GM10248 (cell line): ENCODE measurements around the gene KLF2.
"Not testable (repeated sequence)": the region's sequence is repeated elsewhere in the genome, so short reads cannot be mapped to it uniquely, and the experiment has no call there.

Source experiments
- CTCF ChIA-PET: fragments of 300-600 bp; sonication (Branson Sonifier 250); formaldehyde crosslinking; extraction: SDS; loops from one replicate; lab custom pipeline; 2021; ENCODE audit warnings: antibody characterized with exemption; lab: Yijun Ruan, JAX
- POLR2A ChIA-PET: fragments of 350-650 bp; sonication (Branson Sonifier 250); formaldehyde crosslinking; extraction: SDS; loops from one replicate; lab custom pipeline; 2020; ENCODE audit warnings: antibody characterized with exemption; lab: Yijun Ruan, JAX
- DNase-seq: peaks from one replicate; pipeline ENCODE4 v3.0.0; 2012; ENCODE audit errors: extremely low spot score
- TF ChIP-seq, protein P1 (sequence below): IDR thresholded peaks from 2 replicates; pipeline ENCODE4 v1.5.1; 2012; ENCODE audit warnings: mild to moderate bottlenecking, low read depth; ENCODE audit errors: extremely low read depth, missing control alignments, control extremely low read depth

Gene KLF2

DNA sequence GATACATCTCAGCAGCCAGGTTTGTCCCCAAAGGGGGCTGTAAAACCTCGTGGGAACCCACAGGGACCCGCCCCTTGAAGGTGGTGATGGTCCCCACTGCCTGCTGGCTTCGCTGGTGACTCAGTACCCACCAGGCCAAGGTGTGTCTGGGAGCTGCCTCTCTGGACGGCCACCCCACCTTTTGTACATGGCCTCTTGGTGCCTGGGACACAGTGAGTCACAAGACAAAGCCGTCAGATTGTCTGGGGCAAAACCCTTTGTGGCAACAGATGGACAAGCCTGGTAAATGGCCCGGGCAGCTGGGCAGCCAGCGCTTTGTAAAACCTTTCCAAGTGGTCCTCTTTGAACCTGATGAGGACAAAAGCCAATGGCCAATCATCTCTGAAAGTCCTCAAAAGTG is 27.9 kb upstream of the KLF2 start:
- TF ChIP-seq, protein P1, sequence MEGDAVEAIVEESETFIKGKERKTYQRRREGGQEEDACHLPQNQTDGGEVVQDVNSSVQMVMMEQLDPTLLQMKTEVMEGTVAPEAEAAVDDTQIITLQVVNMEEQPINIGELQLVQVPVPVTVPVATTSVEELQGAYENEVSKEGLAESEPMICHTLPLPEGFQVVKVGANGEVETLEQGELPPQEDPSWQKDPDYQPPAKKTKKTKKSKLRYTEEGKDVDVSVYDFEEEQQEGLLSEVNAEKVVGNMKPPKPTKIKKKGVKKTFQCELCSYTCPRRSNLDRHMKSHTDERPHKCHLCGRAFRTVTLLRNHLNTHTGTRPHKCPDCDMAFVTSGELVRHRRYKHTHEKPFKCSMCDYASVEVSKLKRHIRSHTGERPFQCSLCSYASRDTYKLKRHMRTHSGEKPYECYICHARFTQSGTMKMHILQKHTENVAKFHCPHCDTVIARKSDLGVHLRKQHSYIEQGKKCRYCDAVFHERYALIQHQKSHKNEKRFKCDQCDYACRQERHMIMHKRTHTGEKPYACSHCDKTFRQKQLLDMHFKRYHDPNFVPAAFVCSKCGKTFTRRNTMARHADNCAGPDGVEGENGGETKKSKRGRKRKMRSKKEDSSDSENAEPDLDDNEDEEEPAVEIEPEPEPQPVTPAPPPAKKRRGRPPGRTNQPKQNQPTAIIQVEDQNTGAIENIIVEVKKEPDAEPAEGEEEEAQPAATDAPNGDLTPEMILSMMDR: no peak
- CTCF ChIA-PET: no interaction called here
- POLR2A ChIA-PET: no interaction called here
- DNase-seq: no peak

DNA sequence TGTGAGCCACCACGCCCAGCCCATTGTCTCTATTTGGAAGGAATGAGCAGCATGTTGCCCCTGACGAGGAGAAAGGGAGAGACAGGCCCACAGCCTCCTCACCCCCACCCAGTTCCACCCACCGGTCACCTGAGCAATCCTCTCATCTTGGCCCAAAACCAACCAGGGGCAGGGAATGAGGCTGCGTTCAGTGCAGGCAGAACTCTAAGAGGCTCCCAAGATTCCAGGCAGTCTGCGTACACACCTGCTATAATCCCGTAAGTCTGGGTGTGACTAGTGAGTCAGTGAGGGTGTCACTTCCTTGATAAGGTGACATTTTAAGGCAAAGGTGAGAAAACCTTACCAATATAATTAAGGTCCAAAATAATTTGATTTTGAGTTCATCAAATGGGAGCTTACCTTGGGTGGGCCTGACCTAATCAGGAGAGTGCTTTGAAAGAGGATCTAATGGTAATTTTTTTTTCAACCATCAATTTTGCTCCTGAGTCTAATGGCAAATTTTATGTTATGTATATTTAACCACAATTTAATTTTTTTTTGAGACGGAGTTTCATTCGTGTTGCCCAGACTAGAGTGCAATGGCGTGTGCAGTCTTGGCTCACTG is 26.9 kb upstream of the KLF2 start:
- no peak for DNase-seq
- ChIA-PET CTCF (no interaction called here), POLR2A (no interaction called here)
- TF ChIP-seq, protein P1: no peak

GRCh38 chr19:16298334-16298733 is 26.3 kb upstream of the KLF2 start:
- ChIA-PET CTCF (no interaction called here), POLR2A (no interaction called here)
- no peak for DNase-seq
- TF ChIP-seq, protein P1: no peak

DNA sequence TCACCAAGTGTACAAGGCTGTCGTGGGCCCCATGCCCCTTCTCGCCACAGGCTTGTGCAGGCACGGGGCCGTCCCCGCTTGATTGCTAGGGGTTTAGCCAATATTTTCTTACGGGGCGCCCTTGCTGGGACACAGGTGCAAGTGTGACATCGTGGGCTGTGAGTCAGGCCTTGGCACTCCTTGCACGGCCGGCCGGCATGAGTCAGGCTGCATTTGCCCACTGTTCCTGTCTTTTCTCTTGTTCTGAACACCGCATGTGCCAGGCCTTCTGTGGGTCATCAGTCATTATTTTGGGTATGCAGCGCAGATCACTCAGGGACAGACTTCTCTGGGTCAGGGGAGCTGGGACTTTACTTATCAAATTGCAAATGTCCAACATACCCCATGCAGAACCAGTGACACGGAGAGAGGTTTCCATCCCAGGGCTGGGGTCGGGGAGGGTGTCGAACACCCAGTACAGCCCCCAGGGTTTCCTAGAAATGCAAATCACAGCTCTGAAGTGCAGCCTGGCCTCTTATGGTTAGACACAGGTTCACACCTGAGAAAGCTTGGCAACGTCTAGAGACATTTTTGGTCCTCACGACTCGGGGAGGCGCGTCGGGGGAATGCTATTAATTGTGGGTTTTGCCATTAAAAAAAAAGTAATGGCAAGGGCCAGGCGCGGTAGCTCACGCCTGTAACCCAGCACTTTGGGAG is 22.5 kb upstream of the KLF2 start:
- TF ChIP-seq, protein P1: no peak
- ChIA-PET CTCF (no interaction called here), POLR2A (no interaction called here)
- no peak for DNase-seq

- DNase-seq: no peak
- ChIA-PET CTCF (no interaction called here), POLR2A (no interaction called here)
- TF ChIP-seq, protein P1: no peak
These were observed 20.9 kb upstream of the KLF2 start for GRCh38 chr19:16303755-16304154.

- CTCF ChIA-PET, POLR2A ChIA-PET, DNase-seq: not testable (repeated sequence)
These were observed 20.1 kb upstream of the KLF2 start for GRCh38 chr19:16304511-16304910.

GRCh38 chr19:16305060-16305459 is 19.6 kb upstream of the KLF2 start:
- POLR2A ChIA-PET: not testable (repeated sequence)

More at GRCh38 chr19:16305060-16305459, 19.6 kb upstream of the KLF2 start:
- DNase-seq, CTCF ChIA-PET: not testable (repeated sequence)
